Lower leg skin (tissue), 3 donors: ENCODE results near the gene MFSD6.

Experiments used
- CTCF ChIP-seq, 3 donors: fragments of 450-650 bp; IDR thresholded peaks; one replicate each; pipeline ENCODE4 v1.5.1; 2016; ENCODE audit warnings: antibody characterized with exemption in 3 of 3, mild to moderate bottlenecking in 3 of 3, moderate library complexity in 2 of 3
- POLR2A ChIP-seq, 2 donors: fragments of 450-650 bp; IDR thresholded peaks; one replicate each; pipeline ENCODE4 v1.6.1; 2016 to 2017; ENCODE audit warnings: antibody characterized with exemption in 2 of 2, mild to moderate bottlenecking in 1 of 2, moderate library complexity in 1 of 2

- no peak for TF ChIP-seq CTCF (IDR thresholded peaks at IDR 0.05)
- TF ChIP-seq POLR2A (IDR thresholded peaks at IDR 0.05) = no peak
Observed at GRCh38 chr2:190435031-190435670, 27.0 kb downstream of the MFSD6 start.
